ENCODE data around the gene CNGA2.

DNA sequence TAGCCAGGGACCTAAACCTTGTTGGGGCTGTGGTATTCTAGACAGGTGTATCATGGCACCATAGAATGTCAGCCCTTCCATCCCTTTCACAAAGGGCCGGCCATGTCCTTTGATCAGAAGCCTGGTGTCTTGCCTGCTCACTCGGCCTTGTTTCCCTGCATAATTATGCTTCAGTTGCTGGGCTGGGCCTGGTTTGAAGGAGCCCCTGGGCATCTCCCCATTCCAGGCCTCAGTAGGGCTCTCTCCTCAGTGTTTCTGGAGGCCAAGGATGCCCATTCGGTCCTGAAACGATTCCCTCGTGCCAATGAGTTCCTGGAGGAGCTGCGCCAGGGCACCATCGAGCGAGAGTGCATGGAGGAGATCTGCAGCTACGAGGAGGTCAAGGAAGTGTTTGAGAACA is 34.8 kb upstream of the CNGA2 start:
- TF ChIP-seq, protein P1, sequence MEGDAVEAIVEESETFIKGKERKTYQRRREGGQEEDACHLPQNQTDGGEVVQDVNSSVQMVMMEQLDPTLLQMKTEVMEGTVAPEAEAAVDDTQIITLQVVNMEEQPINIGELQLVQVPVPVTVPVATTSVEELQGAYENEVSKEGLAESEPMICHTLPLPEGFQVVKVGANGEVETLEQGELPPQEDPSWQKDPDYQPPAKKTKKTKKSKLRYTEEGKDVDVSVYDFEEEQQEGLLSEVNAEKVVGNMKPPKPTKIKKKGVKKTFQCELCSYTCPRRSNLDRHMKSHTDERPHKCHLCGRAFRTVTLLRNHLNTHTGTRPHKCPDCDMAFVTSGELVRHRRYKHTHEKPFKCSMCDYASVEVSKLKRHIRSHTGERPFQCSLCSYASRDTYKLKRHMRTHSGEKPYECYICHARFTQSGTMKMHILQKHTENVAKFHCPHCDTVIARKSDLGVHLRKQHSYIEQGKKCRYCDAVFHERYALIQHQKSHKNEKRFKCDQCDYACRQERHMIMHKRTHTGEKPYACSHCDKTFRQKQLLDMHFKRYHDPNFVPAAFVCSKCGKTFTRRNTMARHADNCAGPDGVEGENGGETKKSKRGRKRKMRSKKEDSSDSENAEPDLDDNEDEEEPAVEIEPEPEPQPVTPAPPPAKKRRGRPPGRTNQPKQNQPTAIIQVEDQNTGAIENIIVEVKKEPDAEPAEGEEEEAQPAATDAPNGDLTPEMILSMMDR (IDR thresholded peaks at IDR 0.05) = no peak
- TF ChIP-seq POLR2A (IDR thresholded peaks at IDR 0.05) = no peak
